HepG2 (cell line): Measurements from ENCODE around the gene INHBE. TPM values are rescaled to one million over a fixed set of nuclear protein-coding genes. Genes with fewer than 3 reads are reported as not detected.

Experiments used
- EZH2 ChIP-seq: conservative IDR thresholded peaks from 2 replicates; pipeline ENCODE4 v1.6.1; 2012; ENCODE audit warnings: mild to moderate bottlenecking, low read depth, low read length, moderate library complexity
- FOSL1 ChIP-seq: sonication (generic); formaldehyde crosslinking; IDR thresholded peaks from 2 replicates; pipeline ENCODE4 v1.9.0; 2021; ENCODE audit warnings: missing genetic modification reagents, borderline replicate concordance
- PRDM10 ChIP-seq: sonication (generic); formaldehyde crosslinking; IDR thresholded peaks from 2 replicates; pipeline ENCODE4 v1.4.0; 2020; ENCODE audit warnings: low read depth, missing genetic modification reagents
- SATB2 ChIP-seq: sonication (generic); formaldehyde crosslinking; IDR thresholded peaks from 2 replicates; pipeline ENCODE4 v1.5.0; 2020; ENCODE audit warnings: missing genetic modification reagents
- SOX6 ChIP-seq, 2 experiments: fragments of 450-650 bp in 1 of 2; sonication (generic) in 1 of 2; formaldehyde crosslinking in 1 of 2; IDR thresholded peaks; 2 replicates each; pipeline versions ENCODE4 v1.4.0 to v1.6.1; 2017 to 2020; ENCODE audit warnings: antibody characterized with exemption in 1 of 2, mild to moderate bottlenecking in 1 of 2, missing genetic modification reagents in 1 of 2
- STAT6 ChIP-seq: sonication (generic); formaldehyde crosslinking; IDR thresholded peaks from 2 replicates; pipeline ENCODE4 v1.4.0; 2020; ENCODE audit warnings: missing genetic modification reagents, mild to moderate bottlenecking, borderline replicate concordance
- ZNF550 ChIP-seq: sonication (generic); formaldehyde crosslinking; IDR thresholded peaks from 2 replicates; pipeline ENCODE4 v1.4.0; 2020; ENCODE audit warnings: mild to moderate bottlenecking, missing genetic modification reagents, borderline replicate concordance
- ZNF564 ChIP-seq: sonication (generic); formaldehyde crosslinking; IDR thresholded peaks from 2 replicates; pipeline ENCODE4 v1.8.1; 2023; ENCODE audit warnings: mild to moderate bottlenecking, missing genetic modification reagents
- ZNF678 ChIP-seq: sonication (generic); formaldehyde crosslinking; IDR thresholded peaks from 2 replicates; pipeline ENCODE4 v1.4.0; 2020; ENCODE audit warnings: mild to moderate bottlenecking, missing genetic modification reagents
- polyA plus RNA-seq, 8 experiments: library from polyadenylated mRNA; depleted of rRNA in 3 of 8; stranded (reverse) in 7 of 8; unstranded in 1 of 8; fragments of >200 nt; fragmentation: Illumina TruSeq in 4 of 8; extraction: Trizol in 4 of 8; gene quantifications; 2 replicates each; pipeline versions ENCODE4 v1.2.1 to v1.2.3, GENCODE V29; 2011 to 2016; ENCODE audit warnings: low read depth in 4 of 8, missing spikeins in 1 of 8, mixed read lengths in 1 of 8; ENCODE audit not compliant: insufficient read depth in 1 of 8
- total RNA-seq, 5 experiments: library from RNA; depleted of rRNA; stranded (reverse); fragments of >200 nt; fragmentation: Illumina TruSeq; extraction: Trizol; gene quantifications; 2 replicates each; pipeline ENCODE4 v1.2.3, GENCODE V29; 2016; ENCODE audit warnings: low read depth in 1 of 5
- TF ChIP-seq, protein P1 (sequence below): sonication (generic); formaldehyde crosslinking; IDR thresholded peaks from 2 replicates; pipeline ENCODE4 v1.5.0; 2020; ENCODE audit warnings: mild to moderate bottlenecking, missing genetic modification reagents, borderline replicate concordance
- TF ChIP-seq, protein P2 (sequence below): sonication (generic); formaldehyde crosslinking; IDR thresholded peaks from 2 replicates; pipeline ENCODE4 v1.4.0; 2020; ENCODE audit warnings: missing genetic modification reagents, mild to moderate bottlenecking, borderline replicate concordance
- TF ChIP-seq, protein P3 (sequence below): sonication (generic); formaldehyde crosslinking; IDR thresholded peaks from 2 replicates; pipeline ENCODE4 v1.4.0; 2020; ENCODE audit warnings: missing genetic modification reagents

INHBE gene
- total and polyA plus RNA-seq, 2 of the 13 experiments (the other 11 are each of a cell fraction or from before 2014, with no cell fraction given): 17.0 to 32.0 TPM

GRCh38 chr12:57462251-57462911 is 7.3 kb downstream of the INHBE start (continued):
- TF ChIP-seq PRDM10 (CRISPR knock-in tag): 0 out of 2 replicates have a peak, but pooled peaks have one; percentile 44
- TF ChIP-seq ZNF678 (CRISPR knock-in tag): no peak
- no peak for TF ChIP-seq SATB2
- TF ChIP-seq SOX6 (IDR thresholded peaks at IDR 0.05): no peak
- TF ChIP-seq SOX6 (CRISPR knock-in tag; IDR thresholded peaks at IDR 0.05): peak; percentile 55
- TF ChIP-seq, protein P1, sequence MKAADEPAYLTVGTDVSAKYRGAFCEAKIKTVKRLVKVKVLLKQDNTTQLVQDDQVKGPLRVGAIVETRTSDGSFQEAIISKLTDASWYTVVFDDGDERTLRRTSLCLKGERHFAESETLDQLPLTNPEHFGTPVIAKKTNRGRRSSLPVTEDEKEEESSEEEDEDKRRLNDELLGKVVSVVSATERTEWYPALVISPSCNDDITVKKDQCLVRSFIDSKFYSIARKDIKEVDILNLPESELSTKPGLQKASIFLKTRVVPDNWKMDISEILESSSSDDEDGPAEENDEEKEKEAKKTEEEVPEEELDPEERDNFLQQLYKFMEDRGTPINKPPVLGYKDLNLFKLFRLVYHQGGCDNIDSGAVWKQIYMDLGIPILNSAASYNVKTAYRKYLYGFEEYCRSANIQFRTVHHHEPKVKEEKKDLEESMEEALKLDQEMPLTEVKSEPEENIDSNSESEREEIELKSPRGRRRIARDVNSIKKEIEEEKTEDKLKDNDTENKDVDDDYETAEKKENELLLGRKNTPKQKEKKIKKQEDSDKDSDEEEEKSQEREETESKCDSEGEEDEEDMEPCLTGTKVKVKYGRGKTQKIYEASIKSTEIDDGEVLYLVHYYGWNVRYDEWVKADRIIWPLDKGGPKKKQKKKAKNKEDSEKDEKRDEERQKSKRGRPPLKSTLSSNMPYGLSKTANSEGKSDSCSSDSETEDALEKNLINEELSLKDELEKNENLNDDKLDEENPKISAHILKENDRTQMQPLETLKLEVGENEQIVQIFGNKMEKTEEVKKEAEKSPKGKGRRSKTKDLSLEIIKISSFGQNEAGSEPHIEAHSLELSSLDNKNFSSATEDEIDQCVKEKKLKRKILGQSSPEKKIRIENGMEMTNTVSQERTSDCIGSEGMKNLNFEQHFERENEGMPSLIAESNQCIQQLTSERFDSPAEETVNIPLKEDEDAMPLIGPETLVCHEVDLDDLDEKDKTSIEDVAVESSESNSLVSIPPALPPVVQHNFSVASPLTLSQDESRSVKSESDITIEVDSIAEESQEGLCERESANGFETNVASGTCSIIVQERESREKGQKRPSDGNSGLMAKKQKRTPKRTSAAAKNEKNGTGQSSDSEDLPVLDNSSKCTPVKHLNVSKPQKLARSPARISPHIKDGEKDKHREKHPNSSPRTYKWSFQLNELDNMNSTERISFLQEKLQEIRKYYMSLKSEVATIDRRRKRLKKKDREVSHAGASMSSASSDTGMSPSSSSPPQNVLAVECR (CRISPR knock-in tag): peak; percentile 59; the same call in 1 of the 2 replicates
- no peak for TF ChIP-seq FOSL1 (CRISPR knock-in tag)
- TF ChIP-seq, protein P2, sequence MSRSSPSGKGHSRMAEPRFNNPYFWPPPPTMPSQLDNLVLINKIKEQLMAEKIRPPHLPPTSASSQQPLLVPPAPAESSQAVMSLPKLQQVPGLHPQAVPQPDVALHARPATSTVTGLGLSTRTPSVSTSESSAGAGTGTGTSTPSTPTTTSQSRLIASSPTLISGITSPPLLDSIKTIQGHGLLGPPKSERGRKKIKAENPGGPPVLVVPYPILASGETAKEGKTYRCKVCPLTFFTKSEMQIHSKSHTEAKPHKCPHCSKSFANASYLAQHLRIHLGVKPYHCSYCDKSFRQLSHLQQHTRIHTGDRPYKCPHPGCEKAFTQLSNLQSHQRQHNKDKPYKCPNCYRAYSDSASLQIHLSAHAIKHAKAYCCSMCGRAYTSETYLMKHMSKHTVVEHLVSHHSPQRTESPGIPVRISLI: no peak; the same call in 1 of the 2 replicates
- TF ChIP-seq, protein P3, sequence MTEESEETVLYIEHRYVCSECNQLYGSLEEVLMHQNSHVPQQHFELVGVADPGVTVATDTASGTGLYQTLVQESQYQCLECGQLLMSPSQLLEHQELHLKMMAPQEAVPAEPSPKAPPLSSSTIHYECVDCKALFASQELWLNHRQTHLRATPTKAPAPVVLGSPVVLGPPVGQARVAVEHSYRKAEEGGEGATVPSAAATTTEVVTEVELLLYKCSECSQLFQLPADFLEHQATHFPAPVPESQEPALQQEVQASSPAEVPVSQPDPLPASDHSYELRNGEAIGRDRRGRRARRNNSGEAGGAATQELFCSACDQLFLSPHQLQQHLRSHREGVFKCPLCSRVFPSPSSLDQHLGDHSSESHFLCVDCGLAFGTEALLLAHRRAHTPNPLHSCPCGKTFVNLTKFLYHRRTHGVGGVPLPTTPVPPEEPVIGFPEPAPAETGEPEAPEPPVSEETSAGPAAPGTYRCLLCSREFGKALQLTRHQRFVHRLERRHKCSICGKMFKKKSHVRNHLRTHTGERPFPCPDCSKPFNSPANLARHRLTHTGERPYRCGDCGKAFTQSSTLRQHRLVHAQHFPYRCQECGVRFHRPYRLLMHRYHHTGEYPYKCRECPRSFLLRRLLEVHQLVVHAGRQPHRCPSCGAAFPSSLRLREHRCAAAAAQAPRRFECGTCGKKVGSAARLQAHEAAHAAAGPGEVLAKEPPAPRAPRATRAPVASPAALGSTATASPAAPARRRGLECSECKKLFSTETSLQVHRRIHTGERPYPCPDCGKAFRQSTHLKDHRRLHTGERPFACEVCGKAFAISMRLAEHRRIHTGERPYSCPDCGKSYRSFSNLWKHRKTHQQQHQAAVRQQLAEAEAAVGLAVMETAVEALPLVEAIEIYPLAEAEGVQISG (CRISPR knock-in tag): peak; percentile 82
- TF ChIP-seq EZH2: no peak
- no peak for TF ChIP-seq STAT6
- TF ChIP-seq ZNF550 (CRISPR knock-in tag): no peak
- TF ChIP-seq ZNF564: no peak
